AG04449 (cell line): Measurements from ENCODE around the gene TM9SF4.
"Not testable (repeated sequence)": the region's sequence is repeated elsewhere in the genome, so short reads cannot be mapped to it uniquely, and the experiment has no call there.

ENCODE experiments used
- CTCF ChIA-PET: fragments of 350-600 bp; formaldehyde crosslinking; extraction: SDS; loops from one replicate; lab custom pipeline; 2021; ENCODE audit warnings: antibody characterized with exemption; lab: Yijun Ruan, JAX
- POLR2A ChIA-PET: fragments of 400-600, 350-600 bp; formaldehyde crosslinking; extraction: SDS; loops from one replicate; lab custom pipeline; 2020; ENCODE audit warnings: antibody characterized with exemption, inconsistent platforms; lab: Yijun Ruan, JAX
- DNase-seq: peaks from one replicate; pipeline ENCODE4 v3.0.0-alpha.2; 2010; ENCODE audit warnings: low read depth, low spot score
- H3K4me3 ChIP-seq: 2 replicates; pipeline ENCODE4 v1.5.1; 2011; ENCODE audit warnings: low read depth, mild to moderate bottlenecking, control low read depth, low read length
- CTCF ChIP-seq: IDR thresholded peaks from one replicate; pipeline ENCODE4 v1.5.1; 2011; ENCODE audit warnings: mild to moderate bottlenecking, moderate library complexity, low read length, control low read depth, inconsistent platforms; ENCODE audit not compliant: insufficient read depth; ENCODE audit errors: missing control alignments

The TM9SF4 gene

DNA sequence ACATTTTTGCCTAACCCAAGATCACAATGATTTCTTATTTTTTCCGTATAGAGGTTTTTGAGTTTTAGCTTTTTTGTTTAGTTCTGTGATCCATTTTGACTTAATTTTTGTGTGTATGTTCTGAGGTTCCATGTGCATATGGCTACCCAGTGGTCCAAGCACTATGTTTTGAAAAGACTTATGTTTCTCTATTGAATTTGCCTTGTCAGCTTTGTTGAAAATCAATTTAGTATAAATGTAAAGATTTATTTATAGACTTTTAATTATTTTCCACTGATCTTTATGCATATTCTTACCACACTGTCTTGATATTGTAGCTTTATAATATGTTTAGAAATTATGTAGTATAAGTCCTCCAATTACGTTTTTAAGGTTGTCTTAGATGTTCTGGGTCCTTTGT is 10.2 kb downstream of the TM9SF4 start:
- no peak for DNase-seq
- no peak for TF ChIP-seq CTCF
- no peak overlapping the region for H3K4me3 ChIP-seq
- ChIA-PET CTCF (interaction anchor here (0.9 to 1.7 kb wide), 2 partner anchors 28 to 168 kb away, joined by 3 to 4 read pairs; partner anchors contain the start of gene PDRG1), POLR2A (no interaction called here)

DNA sequence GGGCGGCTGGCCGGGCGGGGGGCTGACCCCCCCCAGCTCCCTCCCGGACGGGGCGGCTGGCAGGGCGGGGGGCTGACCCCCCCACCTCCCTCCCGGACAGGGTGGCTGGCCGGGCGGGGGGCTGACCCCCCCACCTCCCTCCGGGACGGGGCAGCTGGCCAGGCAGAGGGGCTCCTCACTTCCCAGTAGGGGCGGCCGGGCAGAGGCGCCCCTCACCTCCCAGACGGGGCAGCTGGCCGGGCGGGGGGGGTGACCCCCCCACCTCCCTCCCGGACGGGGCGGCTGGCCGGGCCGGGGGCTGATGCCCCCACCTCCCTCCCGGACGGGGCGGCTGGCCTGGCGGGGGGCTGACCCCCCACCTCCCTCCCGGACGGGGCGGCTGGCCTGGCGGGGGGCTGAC is 12.4 kb downstream of the TM9SF4 start:
- H3K4me3 ChIP-seq, DNase-seq, CTCF ChIA-PET, POLR2A ChIA-PET: not testable (repeated sequence)

DNA sequence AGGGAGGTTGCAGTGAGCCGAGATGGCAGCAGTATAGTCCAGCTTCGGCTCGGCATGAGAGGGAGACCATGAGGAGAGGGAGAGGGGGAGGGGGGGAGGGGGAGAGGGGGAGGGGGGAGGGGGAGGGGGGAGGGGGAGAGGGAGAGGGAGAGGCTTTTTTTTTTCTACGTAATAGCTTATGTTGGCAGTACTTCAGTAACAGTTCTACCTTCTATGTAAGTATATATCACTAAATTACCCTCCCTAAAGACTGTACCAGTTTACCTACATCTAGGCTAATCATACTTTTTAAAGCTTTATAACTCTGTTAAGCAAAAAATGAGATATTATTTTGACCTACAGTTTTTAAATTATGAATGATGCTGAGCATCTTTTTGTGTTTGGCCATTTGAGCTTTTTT is 13.6 kb downstream of the TM9SF4 start:
- no peak overlapping the region for H3K4me3 ChIP-seq
- DNase-seq: no peak
- POLR2A ChIA-PET: interaction anchor here (0.7 to 1.2 kb wide), 2 partner anchors 14 to 16 kb away, joined by 3 to 4 read pairs; partner anchors contain the start of gene TM9SF4
- no peak for TF ChIP-seq CTCF
- CTCF ChIA-PET: interaction anchor here (0.6 to 1.1 kb wide), 3 partner anchors 9 to 172 kb away, joined by 3 to 4 read pairs (median 3); no protein-coding TSS in a partner anchor

- DNase-seq: no peak
- CTCF ChIA-PET: no interaction called here
- H3K4me3 ChIP-seq: no peak overlapping the region
- TF ChIP-seq CTCF: no peak
- POLR2A ChIA-PET: no interaction called here
Measured at GRCh38 chr20:32124916-32125454, 15.5 kb downstream of the TM9SF4 start.

DNA sequence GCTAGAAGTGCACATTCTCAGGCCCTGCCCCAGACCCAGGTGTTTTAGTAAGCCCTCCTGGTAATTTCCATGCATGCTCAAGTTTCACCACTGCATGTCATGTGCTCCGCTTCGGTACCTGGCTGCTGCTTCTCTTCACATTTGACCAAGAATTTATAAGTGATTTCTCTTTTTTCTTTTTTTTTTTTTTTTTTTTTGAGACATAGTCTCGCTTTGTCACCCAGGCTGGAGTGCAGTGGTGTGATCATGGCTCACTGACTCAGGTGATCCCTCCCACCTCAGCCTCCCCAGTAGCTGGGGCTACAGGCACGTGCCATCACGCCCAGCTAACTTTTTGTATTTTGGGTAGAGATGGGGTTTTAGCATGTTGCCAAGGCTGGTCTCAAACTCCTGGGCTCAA is 16.0 kb downstream of the TM9SF4 start:
- CTCF ChIA-PET: no interaction called here

GRCh38 chr20:32126919-32127318 is 17.4 kb downstream of the TM9SF4 start:
- no peak for TF ChIP-seq CTCF
- ChIA-PET CTCF (no interaction called here), POLR2A (no interaction called here)
- no peak overlapping the region for H3K4me3 ChIP-seq
- no peak for DNase-seq

More for the DNA sequence above, 16.0 kb downstream of the TM9SF4 start:
- no peak for DNase-seq
- TF ChIP-seq CTCF: no peak
- H3K4me3 ChIP-seq: no peak overlapping the region
- POLR2A ChIA-PET: no interaction called here

DNA sequence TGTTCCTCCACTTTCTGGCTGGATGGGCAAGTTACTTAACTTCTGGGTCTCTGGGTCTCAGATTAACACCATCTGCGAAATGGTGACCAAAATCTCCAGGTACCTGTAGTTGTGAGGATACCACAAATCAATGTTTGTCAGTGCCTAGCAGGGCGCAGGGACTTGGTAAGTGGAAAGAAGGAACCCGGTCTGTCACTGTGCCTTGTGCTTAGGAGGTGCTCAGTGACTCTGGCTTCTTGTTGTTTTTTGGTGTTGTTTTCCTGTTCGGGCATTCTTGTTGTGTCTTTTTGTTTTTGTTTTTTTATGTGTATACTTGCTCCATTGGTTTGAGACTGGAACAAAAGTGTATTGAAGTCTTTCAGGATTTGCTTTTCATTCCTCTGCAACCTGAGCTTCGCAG is 17.8 kb downstream of the TM9SF4 start:
- no peak for TF ChIP-seq CTCF
- ChIA-PET CTCF (no interaction called here), POLR2A (no interaction called here)
- H3K4me3 ChIP-seq: no peak overlapping the region
- no peak for DNase-seq
